WI38 (cell line): ENCODE data around the gene PPP1R14C.

ENCODE experiments used
- H3K4me3 ChIP-seq: 2 replicates; pipeline ENCODE4 v1.5.1; 2011; ENCODE audit warnings: low read depth, mild to moderate bottlenecking, control low read depth, low read length
- CTCF ChIP-seq: IDR thresholded peaks from 2 replicates; pipeline ENCODE4 v1.5.1; 2012; ENCODE audit warnings: low read depth, mild to moderate bottlenecking, control low read depth, low read length

PPP1R14C gene

GRCh38 chr6:150230164-150230561 is 87.3 kb downstream of the PPP1R14C start:
- TF ChIP-seq CTCF = no peak
- no peak overlapping the region for H3K4me3 ChIP-seq

GRCh38 chr6:150230832-150231524 is 88.1 kb downstream of the PPP1R14C start:
- TF ChIP-seq CTCF = no peak
- no peak overlapping the region for H3K4me3 ChIP-seq

GRCh38 chr6:150231525-150231850 is 88.6 kb downstream of the PPP1R14C start:
- no peak overlapping the region for H3K4me3 ChIP-seq
- TF ChIP-seq CTCF = no peak

- no peak overlapping the region for H3K4me3 ChIP-seq
- no peak for TF ChIP-seq CTCF
Observed at GRCh38 chr6:150233843-150234269, 91.0 kb downstream of the PPP1R14C start.

GRCh38 chr6:150235218-150235617 is 92.4 kb downstream of the PPP1R14C start:
- TF ChIP-seq CTCF = no peak
- no peak overlapping the region for H3K4me3 ChIP-seq

- no peak for TF ChIP-seq CTCF
- H3K4me3 ChIP-seq = no peak overlapping the region
Observed at GRCh38 chr6:150236114-150236513, 93.3 kb downstream of the PPP1R14C start.

GRCh38 chr6:150236544-150236943 is 93.7 kb downstream of the PPP1R14C start:
- no peak for TF ChIP-seq CTCF
- H3K4me3 ChIP-seq = no peak overlapping the region
